ENCODE results near the gene LRMDA.

GRCh38 chr10:76015245-76015644, 583.8 kb downstream of the LRMDA start:
- TF ChIP-seq CTCF (IDR thresholded peaks at IDR 0.05) (no peak), POLR2AphosphoS5 (IDR thresholded peaks at IDR 0.05) (no peak), POLR2A (IDR thresholded peaks at IDR 0.05) (no peak)
